Non-pigmented ciliary epithelial cell (primary cell): ENCODE measurements around the gene CTNND2.

Experiments
- DNase-seq: peaks from one replicate; pipeline ENCODE4 v3.0.0-alpha.2; 2010; ENCODE audit warnings: low read depth

Gene CTNND2

GRCh38 chr5:11157132-11157531 is 747.1 kb downstream of the CTNND2 start:
- DNase-seq: no peak

- no peak for DNase-seq
These were observed 750.4 kb downstream of the CTNND2 start for GRCh38 chr5:11153670-11154382.

- no peak for DNase-seq
These were observed 751.9 kb downstream of the CTNND2 start for GRCh38 chr5:11152368-11152767.

DNA sequence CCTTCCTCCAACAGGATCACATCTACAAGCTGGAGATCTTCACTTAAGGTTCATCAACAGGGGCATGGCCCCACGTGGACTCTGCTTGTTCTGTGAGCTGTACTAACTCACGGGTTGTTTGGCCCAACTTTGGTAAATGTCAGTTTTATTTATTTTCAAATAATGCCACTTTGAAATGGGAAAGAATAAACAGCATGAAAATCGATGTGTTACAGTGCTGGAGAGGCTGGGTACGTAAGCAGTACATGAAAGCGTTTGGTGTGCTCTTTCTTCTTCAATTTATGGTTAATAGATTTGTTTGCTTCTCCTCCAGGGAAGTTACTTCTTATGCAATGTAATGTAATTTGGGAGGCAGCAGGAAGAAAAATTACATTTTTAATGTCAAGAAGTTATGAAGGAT is 753.3 kb downstream of the CTNND2 start:
- no peak for DNase-seq

GRCh38 chr5:11148810-11149539 is 755.3 kb downstream of the CTNND2 start:
- no peak for DNase-seq

DNA sequence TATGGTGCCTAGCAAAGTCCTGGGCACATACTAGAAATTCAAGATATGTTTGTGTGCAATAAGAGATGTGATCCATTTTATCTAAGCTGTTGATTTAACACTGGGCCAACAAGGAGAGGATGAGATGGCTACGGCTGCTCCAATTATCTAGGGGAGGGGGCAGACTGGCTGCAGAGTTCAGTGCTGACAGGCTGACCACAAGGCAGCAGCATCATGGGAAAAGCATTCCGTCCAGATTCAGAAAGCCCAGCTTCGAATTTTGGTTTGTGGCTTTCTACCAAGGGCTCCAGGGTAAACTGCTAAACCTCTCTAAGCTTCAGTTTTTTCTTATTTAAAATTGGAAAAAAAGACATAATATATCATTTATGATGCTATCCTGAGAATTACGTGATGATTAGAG is 758.1 kb downstream of the CTNND2 start:
- no peak for DNase-seq

DNA sequence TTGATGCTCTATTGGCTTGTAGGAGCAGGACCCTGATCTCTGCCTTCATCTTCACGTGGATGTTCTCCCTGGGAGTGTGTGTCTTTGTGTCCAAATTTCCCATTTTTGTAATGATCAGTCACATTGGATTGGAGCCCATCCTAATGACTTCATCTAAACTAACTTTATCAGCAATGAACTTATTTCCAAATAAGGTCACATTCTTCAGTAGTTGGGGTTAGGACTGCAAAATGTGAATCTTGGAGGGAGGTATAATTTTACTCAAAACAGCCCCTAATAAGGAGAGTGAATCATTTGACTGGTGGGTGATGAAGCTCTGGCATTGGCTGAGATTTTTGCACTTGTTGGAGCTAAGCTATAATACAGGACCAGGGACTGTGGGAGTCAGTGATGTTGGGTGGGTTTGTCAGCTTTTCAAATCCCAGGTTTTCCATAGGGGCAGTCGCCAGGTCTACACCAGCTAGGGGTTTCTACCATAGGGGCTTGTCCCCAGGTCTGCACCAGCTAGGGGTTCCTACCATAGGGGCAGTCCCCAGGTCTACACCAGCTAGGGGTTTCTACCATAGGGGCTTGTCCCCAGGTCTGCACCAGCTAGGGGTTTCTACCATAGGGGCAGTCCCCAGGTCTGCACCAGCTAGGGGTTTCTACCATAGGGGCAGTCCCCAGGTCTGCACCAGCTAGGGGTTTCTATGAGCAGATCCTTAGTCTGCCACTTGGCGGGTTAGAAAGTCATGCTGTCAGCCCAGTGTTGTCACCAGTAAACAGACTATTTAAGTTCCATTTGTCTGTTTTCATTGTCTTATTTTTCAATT is 760.6 kb downstream of the CTNND2 start:
- DNase-seq: no peak

DNA sequence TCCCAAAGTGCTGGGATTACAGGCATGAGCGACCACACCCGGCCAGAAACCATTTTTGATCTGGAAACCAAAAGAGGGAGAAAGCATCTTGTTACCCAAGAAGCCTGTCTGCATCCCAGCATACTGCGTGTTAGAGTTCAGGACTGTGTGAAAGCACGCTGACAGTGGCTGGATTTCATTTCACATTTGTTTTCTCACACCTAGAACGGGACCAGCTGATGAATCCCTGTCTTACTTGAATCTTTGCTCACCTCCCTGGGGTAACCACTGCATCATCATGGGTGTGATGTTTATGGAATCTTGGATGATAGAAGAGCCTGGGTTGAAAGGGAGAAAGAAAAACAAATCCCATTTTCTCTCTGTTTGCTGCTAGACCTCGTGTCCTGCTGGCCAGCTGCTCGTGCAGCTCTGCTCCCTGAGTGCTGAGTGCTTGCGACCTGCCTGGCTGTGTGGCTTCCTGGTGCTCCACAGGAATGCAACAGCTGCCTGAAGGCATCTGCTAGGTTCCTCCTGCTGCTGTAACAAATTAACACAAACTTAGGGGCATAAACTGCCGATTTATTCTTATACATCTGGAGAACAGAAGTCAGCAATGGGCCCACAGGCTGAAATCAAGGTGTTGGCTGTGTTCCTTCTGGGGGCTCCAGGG is 764.9 kb downstream of the CTNND2 start:
- no peak for DNase-seq

- no peak for DNase-seq
These were observed 774.1 kb downstream of the CTNND2 start for GRCh38 chr5:11130131-11130530.

- DNase-seq: no peak
These were observed 776.2 kb downstream of the CTNND2 start for GRCh38 chr5:11128021-11128420.

DNA sequence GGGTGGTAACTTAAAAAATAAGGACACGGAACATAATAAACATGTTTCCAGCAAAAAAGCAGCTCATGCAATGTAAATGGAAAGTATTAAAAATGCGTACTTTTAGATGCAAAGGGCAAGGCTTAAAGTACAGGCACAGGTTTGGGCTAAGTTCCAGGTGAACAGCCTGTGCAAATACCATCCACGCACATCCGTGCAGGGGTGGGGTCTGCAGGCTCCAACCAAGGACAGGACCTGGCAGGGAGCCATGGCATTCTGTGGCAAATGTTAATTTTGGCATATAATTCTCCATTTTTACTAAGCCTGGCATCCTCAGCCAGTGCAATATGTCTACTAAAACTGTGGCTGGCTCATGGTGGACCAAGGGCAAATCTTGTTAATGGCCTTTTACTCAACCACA is 777.4 kb downstream of the CTNND2 start:
- no peak for DNase-seq

DNA sequence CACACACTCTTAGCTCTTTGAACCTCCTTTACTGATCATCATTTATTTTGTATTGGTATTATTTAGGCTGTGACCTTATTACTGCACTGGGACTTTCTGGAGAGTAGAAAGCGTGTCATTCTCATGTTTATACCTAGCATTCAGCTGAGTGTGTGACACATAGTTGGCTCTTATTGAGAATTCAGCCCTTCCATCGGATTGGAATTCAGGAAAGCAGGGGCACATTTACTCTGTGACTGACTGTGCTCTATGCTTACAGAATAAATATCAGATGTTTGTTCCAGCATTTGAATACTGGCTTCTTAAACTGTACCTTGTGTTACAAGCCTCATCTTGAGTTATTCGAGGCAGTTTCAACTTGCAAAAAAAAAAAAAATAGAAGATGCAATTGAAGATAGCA is 782.4 kb downstream of the CTNND2 start:
- DNase-seq: no peak

GRCh38 chr5:11110128-11110527 is 794.1 kb downstream of the CTNND2 start:
- no peak for DNase-seq

GRCh38 chr5:11105696-11106095 is 798.5 kb downstream of the CTNND2 start:
- DNase-seq: no peak

DNA sequence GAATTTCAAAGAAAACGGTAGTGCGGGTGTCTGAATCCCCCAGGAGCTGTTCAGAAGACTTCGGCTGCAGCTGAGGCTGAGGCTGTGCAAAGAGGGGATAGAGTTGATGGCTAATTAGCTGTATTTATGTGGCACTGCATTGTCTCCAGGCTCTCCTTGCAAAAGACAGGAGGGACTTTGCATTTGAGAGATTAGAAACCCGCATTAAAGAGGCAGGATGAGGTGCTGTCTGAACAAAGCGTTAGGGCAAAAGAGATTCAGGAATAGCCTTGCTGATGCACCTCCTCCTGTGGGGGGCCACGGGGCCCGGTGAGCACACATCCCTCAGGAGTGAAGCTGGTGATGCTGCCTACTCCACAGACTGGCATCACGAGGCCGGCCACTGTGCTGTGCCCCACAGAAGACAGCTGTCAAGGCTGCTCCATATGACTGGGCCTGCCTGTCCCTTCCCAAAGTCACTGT is 799.6 kb downstream of the CTNND2 start:
- DNase-seq: no peak

DNA sequence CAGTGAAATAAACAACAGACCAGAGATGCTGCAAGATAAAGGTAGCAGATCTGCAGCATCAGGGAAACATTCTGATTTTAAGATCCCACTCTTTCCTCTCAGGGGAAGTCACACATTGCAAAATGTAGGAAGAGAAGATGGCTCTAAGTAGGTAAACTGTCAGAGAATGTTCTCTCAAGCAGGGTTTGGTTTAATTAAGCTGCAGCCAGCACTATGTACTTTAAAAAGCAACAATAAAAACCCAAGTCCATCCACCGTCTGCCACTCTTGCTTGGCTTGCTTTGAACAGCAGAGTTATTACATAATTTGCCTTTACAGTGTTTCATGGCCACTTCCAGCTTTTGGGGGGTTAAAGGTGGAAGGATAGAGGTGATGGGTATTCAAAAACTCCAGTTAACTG is 800.0 kb downstream of the CTNND2 start:
- DNase-seq: no peak

DNA sequence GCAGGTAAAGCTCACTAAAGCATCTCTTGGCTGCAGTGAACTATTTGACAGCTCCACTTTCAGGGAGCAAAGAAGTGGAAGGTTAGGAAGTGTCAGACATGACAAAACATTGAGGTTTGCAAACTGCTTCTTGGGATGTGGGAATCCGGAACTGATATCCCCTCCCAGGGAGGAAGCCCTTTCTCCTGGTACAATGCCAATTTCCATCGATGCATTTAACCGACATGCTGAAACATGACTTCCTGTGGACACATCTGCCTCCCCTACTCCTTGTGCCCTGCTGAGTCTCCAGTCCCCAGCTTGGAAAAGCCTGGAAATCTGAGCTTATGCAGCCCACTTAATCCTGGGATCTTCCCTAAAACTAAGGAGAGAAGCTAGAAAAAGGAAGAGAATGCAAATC is 820.1 kb downstream of the CTNND2 start:
- DNase-seq: no peak

DNA sequence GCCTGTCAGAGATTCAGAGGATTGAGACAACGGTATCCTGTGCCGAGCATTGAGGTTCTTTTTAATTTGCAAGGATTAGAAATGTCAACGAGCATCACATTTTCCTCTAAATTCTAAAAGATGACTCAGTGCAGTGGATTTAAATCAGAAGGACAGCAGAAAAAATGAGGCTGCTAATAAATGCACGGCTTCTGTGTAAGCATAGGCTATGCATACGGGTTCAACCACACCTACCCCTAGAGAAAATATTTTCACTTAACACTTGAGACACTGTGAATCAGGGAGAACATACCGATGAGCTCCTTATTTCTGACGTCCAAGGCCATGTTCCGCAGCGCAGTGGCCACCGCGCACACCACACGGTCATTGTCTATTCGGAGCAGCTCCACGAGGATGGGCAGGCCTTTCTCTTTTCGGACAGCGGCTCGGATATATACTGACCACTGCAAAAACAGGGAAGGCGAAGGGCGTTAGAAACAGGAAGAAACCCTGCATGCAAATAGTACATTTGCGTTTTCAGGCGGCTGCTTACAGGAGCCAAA is 821.8 kb downstream of the CTNND2 start:
- DNase-seq: no peak

DNA sequence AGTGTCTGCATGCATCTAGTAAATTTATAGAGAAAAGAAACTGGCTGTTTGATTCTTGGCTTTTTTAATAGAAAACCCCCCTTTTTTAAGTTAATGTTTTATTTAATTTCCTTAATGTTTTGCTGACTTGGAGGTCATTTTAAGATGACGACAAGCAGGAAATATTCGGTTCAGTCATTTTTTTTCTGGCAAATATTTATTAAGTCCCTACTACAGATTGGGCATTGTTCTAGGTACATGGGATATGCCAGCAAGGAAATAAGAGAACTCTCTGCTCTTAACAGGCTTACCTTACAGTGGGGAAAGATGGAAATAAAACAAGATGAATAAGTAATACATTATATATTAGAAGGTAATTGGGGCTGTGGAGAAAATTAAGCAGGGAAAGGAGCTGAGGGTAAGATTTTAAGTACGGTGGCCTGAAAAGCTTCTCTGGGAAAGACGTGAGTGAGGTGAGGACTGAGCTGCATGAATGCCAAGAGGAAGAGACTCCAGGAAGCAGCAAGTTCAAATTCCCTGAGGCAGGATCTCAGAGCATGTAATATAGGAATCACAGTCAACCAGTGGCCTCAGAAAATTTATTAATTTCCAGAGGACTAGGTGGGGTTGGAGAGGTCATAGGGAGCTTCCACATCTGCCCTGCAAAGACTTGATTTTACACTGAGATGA is 827.2 kb downstream of the CTNND2 start:
- no peak for DNase-seq

GRCh38 chr5:11075035-11075805 is 829.0 kb downstream of the CTNND2 start:
- no peak for DNase-seq

DNA sequence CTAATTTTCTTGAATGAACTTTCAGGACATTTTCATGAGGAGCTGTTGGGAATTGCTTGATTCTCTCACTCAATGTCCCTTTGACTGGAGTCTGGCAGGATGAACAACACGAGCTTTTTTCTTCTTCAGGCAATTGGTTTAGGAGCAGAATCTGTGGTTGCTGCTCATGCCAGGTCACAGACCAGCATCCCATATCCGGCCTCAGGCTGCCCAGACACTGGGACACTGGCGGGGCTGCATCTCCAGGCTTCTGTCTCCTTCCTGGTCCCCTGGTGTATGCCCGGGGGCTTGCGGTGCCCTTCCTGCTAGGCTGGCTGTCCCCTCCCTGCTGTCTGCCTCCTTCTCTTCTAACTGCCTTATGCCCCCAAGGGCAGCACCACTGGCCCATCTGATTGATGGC is 831.7 kb downstream of the CTNND2 start:
- DNase-seq: no peak
